OCI-LY7 (cell line): ENCODE measurements around the gene SYNGR4. TPM values are rescaled to one million over a fixed set of nuclear protein-coding genes. Genes with fewer than 3 reads are reported as not detected.

Source experiments
- BruUV-seq: library from RNA; stranded (reverse); fragments of 400-500 nt; replicated peaks from 2 replicates; lab custom pipeline; 2021; lab: Mats Ljungman, UMichigan
- CTCF ChIA-PET: fragments of 300-600 bp; sonication (Branson Sonifier 250); formaldehyde crosslinking; loops from one replicate; lab custom pipeline; 2022; ENCODE audit warnings: antibody characterized with exemption; ENCODE audit not compliant: unreplicated experiment; lab: Charles Lee
- POLR2A ChIA-PET: fragments of 300-600 bp; sonication (Branson Sonifier 250); formaldehyde crosslinking; loops from one replicate; lab custom pipeline; 2022; ENCODE audit warnings: antibody characterized with exemption; lab: Charles Lee
- DNase-seq: peaks from one replicate; pipeline ENCODE4 v3.0.0-alpha.2; 2015; ENCODE audit warnings: low spot score
- H2AFZ ChIP-seq: fragments of 200-600 bp; sonication (generic), shearing (Covaris generic); 2 replicates; pipeline ENCODE4 v1.6.1; 2014; ENCODE audit warnings: mild to moderate bottlenecking, antibody characterized with exemption, low read length, moderate library complexity
- H3K27ac ChIP-seq: fragments of 200-600 bp; sonication (generic); 2 replicates; pipeline ENCODE4 v1.5.1; 2014; ENCODE audit warnings: mixed run types, low read depth, mild to moderate bottlenecking, moderate library complexity, low read length, inconsistent platforms; ENCODE audit not compliant: poor library complexity, severe bottlenecking
- H3K36me3 ChIP-seq: fragments of 200-600 bp; sonication (generic); 2 replicates; pipeline ENCODE4 v1.6.1; 2014; ENCODE audit warnings: mild to moderate bottlenecking, antibody characterized with exemption, low read length, moderate library complexity, mixed read lengths; ENCODE audit not compliant: insufficient read depth
- H3K4me1 ChIP-seq: fragments of 200-600 bp; sonication (generic); 2 replicates; pipeline ENCODE4 v1.5.1; 2014; ENCODE audit warnings: mild to moderate bottlenecking, low read length; ENCODE audit not compliant: insufficient read depth, poor library complexity, severe bottlenecking
- H3K4me2 ChIP-seq: fragments of 200-600 bp; sonication (generic); 2 replicates; pipeline ENCODE4 v1.6.1; 2014; ENCODE audit warnings: mild to moderate bottlenecking, low read length
- H3K4me3 ChIP-seq: fragments of 200-600 bp; sonication (generic); 2 replicates; pipeline ENCODE4 v1.5.1; 2014; ENCODE audit warnings: mild to moderate bottlenecking, low read depth, low read length; ENCODE audit not compliant: poor library complexity, severe bottlenecking
- H3K79me2 ChIP-seq: fragments of 200-600 bp; sonication (generic); 2 replicates; pipeline ENCODE4 v1.6.1; 2016; ENCODE audit warnings: low read depth, mild to moderate bottlenecking, low read length, moderate library complexity, mixed read lengths; ENCODE audit not compliant: insufficient read depth
- H3K9me2 ChIP-seq: fragments of 200-600 bp; sonication (generic); 2 replicates; pipeline ENCODE4 v1.6.1; 2016; ENCODE audit warnings: mild to moderate bottlenecking, low read length, mixed read lengths; ENCODE audit not compliant: insufficient read depth
- H3K9me3 ChIP-seq: fragments of 200-600 bp; sonication (generic); 2 replicates; pipeline ENCODE4 v1.6.1; 2014; ENCODE audit warnings: mild to moderate bottlenecking, mixed run types, low read length, mixed read lengths
- H4K20me1 ChIP-seq: fragments of 200-600 bp; sonication (generic); 2 replicates; pipeline ENCODE4 v1.6.1; 2014; ENCODE audit warnings: mild to moderate bottlenecking, antibody characterized with exemption, low read length, moderate library complexity, mixed read lengths; ENCODE audit not compliant: insufficient read depth
- CTCF ChIP-seq: fragments of 200-600 bp; sonication (generic); conservative IDR thresholded peaks from 2 replicates; pipeline ENCODE4 v1.5.1; 2014; ENCODE audit warnings: mild to moderate bottlenecking, antibody characterized with exemption, low read length, moderate library complexity, mixed read lengths
- EZH2phosphoT487 ChIP-seq: fragments of 200-600 bp; sonication (generic); IDR thresholded peaks from 2 replicates; pipeline ENCODE4 v1.6.1; 2018; ENCODE audit warnings: low read depth, borderline replicate concordance, mild to moderate bottlenecking, mixed run types, antibody characterized with exemption, low read length, moderate library complexity, mixed read lengths
- intact Hi-C: fragments of 100-400 bp; cut with micrococcal nuclease; formaldehyde crosslinking; loops from one replicate; pipeline ENCODE4 v1.10.0; 2022; ENCODE audit not compliant: unreplicated experiment
- total RNA-seq, 2 experiments: library from RNA; depleted of rRNA in 1 of 2; stranded (reverse); fragments of >200 nt in 1 of 2; shearing (Covaris generic) in 1 of 2; gene quantifications; 2 replicates each; pipeline ENCODE4 v1.2.3, GENCODE V29; 2014 to 2022

SYNGR4 gene
- total RNA-seq, 2 experiments from 2014 or later: 0.38 to 1.2 TPM

GRCh38 chr19:48353677-48354076, 10.5 kb upstream of the SYNGR4 start:
- Histone ChIP-seq H3K36me3 (no peaks in the 10 kb centered on the region), H3K79me2 (no peaks in the 10 kb centered on the region), H3K9me2 (no peaks in the 10 kb centered on the region), H2AFZ (no peak overlapping the region), H3K27ac (no peak overlapping the region), H4K20me1 (no peaks in the 10 kb centered on the region), H3K4me3 (no peak overlapping the region), H3K9me3 (no peaks in the 10 kb centered on the region), H3K4me1 (no peaks in the 10 kb centered on the region), H3K4me2 (no peak overlapping the region)
- ChIA-PET POLR2A (no interaction called here), CTCF (no interaction called here)
- intact Hi-C loops: no loop called here
- TF ChIP-seq EZH2phosphoT487 (no peak), CTCF (no peak)
- no TSS peak for BruUV-seq
- no peak for DNase-seq

GRCh38 chr19:48354332-48354992, 9.7 kb upstream of the SYNGR4 start:
- intact Hi-C loops: no loop called here
- Histone ChIP-seq H2AFZ (no peak overlapping the region), H4K20me1 (no peaks in the 10 kb centered on the region), H3K9me2 (no peaks in the 10 kb centered on the region), H3K36me3 (no peaks in the 10 kb centered on the region), H3K79me2 (no peaks in the 10 kb centered on the region), H3K4me3 (no peak overlapping the region), H3K27ac (no peak overlapping the region), H3K4me1 (no peaks in the 10 kb centered on the region), H3K9me3 (no peaks in the 10 kb centered on the region), H3K4me2 (no peak overlapping the region)
- CTCF ChIA-PET: interaction anchor here (0.9 kb wide), 1 partner anchor 9 kb away, joined by 4 read pairs; the partner anchor contains the start of gene TMEM143
- TF ChIP-seq CTCF (no peak), EZH2phosphoT487 (no peak)
- POLR2A ChIA-PET: no interaction called here
- no TSS peak for BruUV-seq
- no peak for DNase-seq

- no peak overlapping the region for H2AFZ ChIP-seq
- no peaks in the 10 kb centered on the region for H3K79me2 ChIP-seq
- POLR2A ChIA-PET: no interaction called here
- H3K4me2 ChIP-seq: no peak overlapping the region
- H3K4me1 ChIP-seq: no peaks in the 10 kb centered on the region
- no peaks in the 10 kb centered on the region for H3K36me3 ChIP-seq
- no TSS peak for BruUV-seq
- no peaks in the 10 kb centered on the region for H3K9me3 ChIP-seq
- H3K27ac ChIP-seq: no peak overlapping the region
- TF ChIP-seq CTCF (no peak), EZH2phosphoT487 (no peak)
- H3K4me3 ChIP-seq: no peak overlapping the region
- no peak for DNase-seq
- H4K20me1 ChIP-seq: no peaks in the 10 kb centered on the region
- intact Hi-C loops: no loop called here
- CTCF ChIA-PET: no interaction called here
- H3K9me2 ChIP-seq: no peaks in the 10 kb centered on the region
Measured at GRCh38 chr19:48355365-48355954, 8.7 kb upstream of the SYNGR4 start.
